Astrocyte (in vitro differentiated cells and primary cell): ENCODE data around the gene OR56A5. TPM values are rescaled to one million over a fixed set of nuclear protein-coding genes. Genes with fewer than 3 reads are reported as not detected.
"Not testable (repeated sequence)": the region's sequence is repeated elsewhere in the genome, so short reads cannot be mapped to it uniquely, and the experiment has no call there.

ENCODE experiments used
- DNase-seq: peaks from one replicate; pipeline ENCODE4 v3.0.0-alpha.2; 2010; ENCODE audit warnings: low read depth
- FAIRE-seq: peaks from 2 replicates; lab custom pipeline; 2011; peaks lifted over from hg19 to GRCh38; lab: Jason Lieb, UNC
- H2AFZ ChIP-seq: 2 replicates; pipeline ENCODE4 v1.6.0; 2012; ENCODE audit warnings: low read depth, low read length, inconsistent platforms
- H3K27ac ChIP-seq: 2 replicates; pipeline ENCODE4 v1.5.1; 2011; ENCODE audit warnings: low read depth, low read length, inconsistent platforms
- H3K27me3 ChIP-seq: 2 replicates; pipeline ENCODE4 v1.6.0; 2011; ENCODE audit warnings: low read length, inconsistent platforms; ENCODE audit not compliant: insufficient read depth
- H3K36me3 ChIP-seq: 2 replicates; pipeline ENCODE4 v1.5.1; 2011; ENCODE audit warnings: low read length, inconsistent platforms; ENCODE audit not compliant: insufficient read depth
- H3K4me1 ChIP-seq: 2 replicates; pipeline ENCODE4 v1.5.1; 2011; ENCODE audit warnings: low read length, inconsistent platforms; ENCODE audit not compliant: insufficient read depth
- H3K4me2 ChIP-seq: 2 replicates; pipeline ENCODE4 v1.6.0; 2012; ENCODE audit warnings: low read length, inconsistent platforms
- H3K4me3 ChIP-seq: 2 replicates; pipeline ENCODE4 v1.5.1; 2011; ENCODE audit warnings: low read depth, mild to moderate bottlenecking, low read length, inconsistent platforms; ENCODE audit not compliant: insufficient read depth
- H3K79me2 ChIP-seq: 2 replicates; pipeline ENCODE4 v1.6.0; 2012; ENCODE audit warnings: mild to moderate bottlenecking, low read length, inconsistent platforms; ENCODE audit not compliant: insufficient read depth
- H3K9ac ChIP-seq: 2 replicates; pipeline ENCODE4 v1.6.0; 2012; ENCODE audit warnings: mild to moderate bottlenecking, low read length, inconsistent platforms
- H3K9me3 ChIP-seq: 2 replicates; pipeline ENCODE4 v1.5.1; 2012; ENCODE audit warnings: low read depth, mild to moderate bottlenecking, low read length, inconsistent platforms; ENCODE audit not compliant: insufficient read depth
- H4K20me1 ChIP-seq: 2 replicates; pipeline ENCODE4 v1.6.0; 2012; ENCODE audit warnings: low read length, inconsistent platforms; ENCODE audit not compliant: insufficient read depth
- H3K27ac Mint-ChIP-seq: one replicate; pipeline ENCODE4 v1.8.0; 2021; ENCODE audit warnings: mild to moderate bottlenecking, mixed read lengths; ENCODE audit not compliant: unreplicated experiment
- H3K27me3 Mint-ChIP-seq: one replicate; pipeline ENCODE4 v1.8.0; 2021; ENCODE audit warnings: low read depth, mixed read lengths; ENCODE audit not compliant: unreplicated experiment
- H3K36me3 Mint-ChIP-seq: one replicate; pipeline ENCODE4 v1.8.0; 2021; ENCODE audit warnings: low read depth, mixed read lengths; ENCODE audit not compliant: unreplicated experiment
- H3K4me1 Mint-ChIP-seq: one replicate; pipeline ENCODE4 v1.8.0; 2021; ENCODE audit warnings: low read depth, mixed read lengths; ENCODE audit not compliant: unreplicated experiment
- H3K4me3 Mint-ChIP-seq: one replicate; pipeline ENCODE4 v1.8.0; 2021; ENCODE audit warnings: mild to moderate bottlenecking, moderate library complexity, mixed read lengths; ENCODE audit not compliant: unreplicated experiment
- H3K9me3 Mint-ChIP-seq: one replicate; pipeline ENCODE4 v1.8.0; 2021; ENCODE audit warnings: mild to moderate bottlenecking, mixed read lengths; ENCODE audit not compliant: unreplicated experiment
- CTCF ChIP-seq: IDR thresholded peaks from 2 replicates; pipeline ENCODE4 v1.5.1; 2011; ENCODE audit warnings: low read depth, mild to moderate bottlenecking, inconsistent platforms, low read length, moderate library complexity; ENCODE audit not compliant: insufficient read depth
- EZH2 ChIP-seq: IDR thresholded peaks from 2 replicates; pipeline ENCODE4 v1.6.1; 2012; ENCODE audit warnings: mild to moderate bottlenecking, low read length, inconsistent platforms; ENCODE audit not compliant: insufficient read depth
- total RNA-seq: library from RNA; stranded (reverse); gene quantifications from 2 replicates; pipeline ENCODE4 v1.2.1, GENCODE V29; 2021

OR56A5 gene
- total RNA-seq, 1 donor from 2014 or later: not detected

- TF ChIP-seq EZH2 (no peak), CTCF (no peak)
- no peak overlapping the region for H3K27ac ChIP-seq
- Mint-ChIP-seq H3K27me3 (peaks cover 7% of the 10 kb centered on the region), H3K36me3 (no peaks in the 10 kb centered on the region), H3K4me1 (no peaks in the 10 kb centered on the region), H3K9me3 (peaks cover 2% of the 10 kb centered on the region), H3K27ac (no peak overlapping the region), H3K4me3 (no peak overlapping the region)
- H4K20me1 ChIP-seq: no peaks in the 10 kb centered on the region
- H3K79me2 ChIP-seq: no peaks in the 10 kb centered on the region
- DNase-seq (no peak), FAIRE-seq (no peak)
- H3K4me1 ChIP-seq: no peaks in the 10 kb centered on the region
- no peaks in the 10 kb centered on the region for H3K9me3 ChIP-seq
- H3K36me3 ChIP-seq: no peaks in the 10 kb centered on the region
- H3K9ac ChIP-seq: no peak overlapping the region
- H3K27me3 ChIP-seq: no peaks in the 10 kb centered on the region
- H3K4me3 ChIP-seq: no peak overlapping the region
- no peak overlapping the region for H2AFZ ChIP-seq
- H3K4me2 ChIP-seq: no peak overlapping the region
Measured at GRCh38 chr11:5973530-5973929, 5.2 kb upstream of the OR56A5 start.

GRCh38 chr11:5967708-5968107 is 586 bp downstream of the OR56A5 start:
- Histone ChIP-seq H3K9me3 (peaks cover 5% of the 10 kb centered on the region), H2AFZ (no peak overlapping the region), H3K4me2 (no peak overlapping the region), H3K4me1 (no peaks in the 10 kb centered on the region), H3K27ac (no peak overlapping the region), H4K20me1 (no peaks in the 10 kb centered on the region), H3K27me3 (no peaks in the 10 kb centered on the region), H3K36me3 (no peaks in the 10 kb centered on the region), H3K4me3 (no peak overlapping the region), H3K79me2 (no peaks in the 10 kb centered on the region), H3K9ac (no peak overlapping the region)
- peaks cover 3% of the 10 kb centered on the region for H3K27me3 Mint-ChIP-seq
- TF ChIP-seq EZH2: no peak
- TF ChIP-seq CTCF: no peak
- H3K4me3 Mint-ChIP-seq: no peak overlapping the region
- FAIRE-seq (no peak), DNase-seq (no peak)
- no peak overlapping the region for H3K27ac Mint-ChIP-seq
- H3K4me1 Mint-ChIP-seq: no peaks in the 10 kb centered on the region
- no peaks in the 10 kb centered on the region for H3K36me3 Mint-ChIP-seq
- H3K9me3 Mint-ChIP-seq: peaks cover 7% of the 10 kb centered on the region

GRCh38 chr11:5966958-5967357 is 1.3 kb downstream of the OR56A5 start:
- Mint-ChIP-seq H3K4me3 (no peak overlapping the region), H3K27me3 (peaks cover 3% of the 10 kb centered on the region), H3K9me3 (peaks cover 7% of the 10 kb centered on the region), H3K36me3 (no peaks in the 10 kb centered on the region), H3K27ac (no peak overlapping the region), H3K4me1 (no peaks in the 10 kb centered on the region)
- TF ChIP-seq CTCF (no peak), EZH2 (no peak)
- Histone ChIP-seq H3K27me3 (no peaks in the 10 kb centered on the region), H4K20me1 (no peaks in the 10 kb centered on the region), H3K4me2 (no peak overlapping the region), H3K4me1 (no peaks in the 10 kb centered on the region), H3K36me3 (no peaks in the 10 kb centered on the region), H3K9ac (no peak overlapping the region), H3K4me3 (no peak overlapping the region), H3K9me3 (peaks cover 5% of the 10 kb centered on the region), H2AFZ (no peak overlapping the region), H3K27ac (no peak overlapping the region), H3K79me2 (no peaks in the 10 kb centered on the region)
- DNase-seq: no peak
- no peak for FAIRE-seq

GRCh38 chr11:5960704-5961320 is 7.5 kb downstream of the OR56A5 start:
- H3K4me1 ChIP-seq, H3K4me1 Mint-ChIP-seq, H3K4me3 ChIP-seq, H3K9me3 ChIP-seq, H2AFZ ChIP-seq, H3K27me3 ChIP-seq, H3K36me3 Mint-ChIP-seq, DNase-seq, FAIRE-seq, H3K36me3 ChIP-seq, H3K4me3 Mint-ChIP-seq, H3K27ac Mint-ChIP-seq, H3K9ac ChIP-seq, H3K79me2 ChIP-seq, H4K20me1 ChIP-seq, H3K27me3 Mint-ChIP-seq, H3K27ac ChIP-seq, H3K4me2 ChIP-seq: not testable (repeated sequence)
- H3K9me3 Mint-ChIP-seq: peaks cover 14% of the 10 kb centered on the region
